CD4-positive, alpha-beta T cell treated with Interleukin-21 for 1 hour (primary cell): ENCODE measurements around the gene DNASE2B.

Source experiments
- DNase-seq: peaks from one replicate; pipeline ENCODE4 v3.0.0-alpha.2; 2020

The DNASE2B gene

GRCh38 chr1:84398175-84399155 is at the start of gene DNASE2B:
Gene DNASE2B, plus strand, starts transcription at chr1:84398484. Its CDS starts 81 bp downstream, at chr1:84398565.
- no peak for DNase-seq

- no peak for DNase-seq
Measured at GRCh38 chr1:84348759-84349158, 49.5 kb upstream of the DNASE2B start.

- no peak for DNase-seq
Measured at GRCh38 chr1:84350104-84350503, 48.2 kb upstream of the DNASE2B start.

- no peak for DNase-seq
Measured at GRCh38 chr1:84350550-84350949, 47.7 kb upstream of the DNASE2B start.

- DNase-seq, result no peak
Measured at GRCh38 chr1:84352298-84353106, 45.8 kb upstream of the DNASE2B start.

- DNase-seq, result no peak
Measured at GRCh38 chr1:84353695-84354094, 44.6 kb upstream of the DNASE2B start.

GRCh38 chr1:84355556-84355955 is 42.7 kb upstream of the DNASE2B start:
- no peak for DNase-seq

- no peak for DNase-seq
Measured at GRCh38 chr1:84356881-84357280, 41.4 kb upstream of the DNASE2B start.

- DNase-seq, result no peak
Measured at GRCh38 chr1:84358695-84359094, 39.6 kb upstream of the DNASE2B start.

GRCh38 chr1:84360316-84360715 is 38.0 kb upstream of the DNASE2B start:
- DNase-seq, result no peak

GRCh38 chr1:84361796-84362195 is 36.5 kb upstream of the DNASE2B start:
- no peak for DNase-seq

- no peak for DNase-seq
Measured at GRCh38 chr1:84363019-84363418, 35.3 kb upstream of the DNASE2B start.

- DNase-seq, result no peak
Measured at GRCh38 chr1:84363622-84364021, 34.7 kb upstream of the DNASE2B start.

- DNase-seq, result peak; percentile 13
Measured at GRCh38 chr1:84365225-84366221, 32.8 kb upstream of the DNASE2B start.

- no peak for DNase-seq
Measured at GRCh38 chr1:84366786-84367185, 31.5 kb upstream of the DNASE2B start.

- no peak for DNase-seq
Measured at GRCh38 chr1:84367219-84367618, 31.1 kb upstream of the DNASE2B start.

GRCh38 chr1:84368441-84368840 is 29.8 kb upstream of the DNASE2B start:
- DNase-seq, result no peak

- no peak for DNase-seq
Measured at GRCh38 chr1:84370266-84370665, 28.0 kb upstream of the DNASE2B start.

GRCh38 chr1:84370831-84371394 is 27.4 kb upstream of the DNASE2B start:
- no peak for DNase-seq

GRCh38 chr1:84373436-84374141 is 24.7 kb upstream of the DNASE2B start:
- no peak for DNase-seq

GRCh38 chr1:84374991-84375696 is 23.1 kb upstream of the DNASE2B start:
- DNase-seq, result no peak
